Thyroid gland (tissue), 4 donors: ENCODE data around the gene HES7.

ENCODE experiments used
- CTCF ChIP-seq, 6 experiments: fragments of 200-600 bp in 3 of 6; fragments of 450-650 bp in 3 of 6; sonication (generic) in 3 of 6; IDR thresholded peaks; one replicate each; pipeline ENCODE4 v1.5.1; 2016 to 2019; ENCODE audit warnings: antibody characterized with exemption in 6 of 6, mild to moderate bottlenecking in 2 of 6, inconsistent platforms in 1 of 6, moderate library complexity in 1 of 6
- POLR2A ChIP-seq, 2 donors: fragments of 450-650 bp; IDR thresholded peaks; one replicate each; pipeline ENCODE4 v1.6.1; 2017; ENCODE audit warnings: antibody characterized with exemption in 2 of 2, mild to moderate bottlenecking in 2 of 2, moderate library complexity in 1 of 2

GRCh38 chr17:8159032-8159400, 35.1 kb upstream of the HES7 start:
- no peak for TF ChIP-seq CTCF (IDR thresholded peaks at IDR 0.05)
- no peak for TF ChIP-seq POLR2A (IDR thresholded peaks at IDR 0.05)
